GM19035 (cell line): ENCODE results near the gene HSPA1B.
A peak's percentile ranks its signal among the peaks of the same experiment; 100 is the strongest.
"Not testable (repeated sequence)": the region's sequence is repeated elsewhere in the genome, so short reads cannot be mapped to it uniquely, and the experiment has no call there.

Experiments
- ATAC-seq: cut with Tn5 transposase; IDR thresholded peaks from one replicate; pipeline ENCODE4 v1.9.1; 2021; ENCODE audit not compliant: unreplicated experiment

Gene HSPA1B

GRCh38 chr6:31827286-31828079 is at the start of gene HSPA1B:
TSS of gene HSPA1B (plus strand) at chr6:31827738. CDS start at chr6:31827951, 213 bp downstream.
- peak; percentile 67 for ATAC-seq

- no peak for ATAC-seq
Observed at GRCh38 chr6:31778193-31778592, 49.3 kb upstream of the HSPA1B start.

GRCh38 chr6:31778999-31779885 is 48.3 kb upstream of the HSPA1B start:
- ATAC-seq = no peak

GRCh38 chr6:31779908-31780307 is 47.6 kb upstream of the HSPA1B start:
- ATAC-seq = no peak

- no peak for ATAC-seq
Observed at GRCh38 chr6:31780507-31781243, 46.9 kb upstream of the HSPA1B start.

- no peak for ATAC-seq
Observed at GRCh38 chr6:31781244-31782125, 46.1 kb upstream of the HSPA1B start.

- no peak for ATAC-seq
Observed at GRCh38 chr6:31782126-31782855, 45.2 kb upstream of the HSPA1B start.

- no peak for ATAC-seq
Observed at GRCh38 chr6:31784098-31784925, 43.2 kb upstream of the HSPA1B start.

GRCh38 chr6:31785475-31785874 is 42.1 kb upstream of the HSPA1B start:
- no peak for ATAC-seq

- ATAC-seq = no peak
Observed at GRCh38 chr6:31791324-31792089, 36.0 kb upstream of the HSPA1B start.

GRCh38 chr6:31792090-31792374 is 35.5 kb upstream of the HSPA1B start:
- ATAC-seq = no peak

- no peak for ATAC-seq
Observed at GRCh38 chr6:31792761-31793171, 34.8 kb upstream of the HSPA1B start.

GRCh38 chr6:31793927-31794245 is 33.7 kb upstream of the HSPA1B start:
- ATAC-seq = not testable (repeated sequence)

GRCh38 chr6:31794294-31794865 is 33.2 kb upstream of the HSPA1B start:
- ATAC-seq = no peak

GRCh38 chr6:31794866-31795615 is 32.5 kb upstream of the HSPA1B start:
- ATAC-seq = no peak

- peak; percentile 73 for ATAC-seq
Observed at GRCh38 chr6:31795616-31796298, 31.8 kb upstream of the HSPA1B start, which contains the start of gene VARS1. TSS of gene VARS1 (minus strand) at chr6:31795752. CDS start at chr6:31795217, 535 bp downstream.

GRCh38 chr6:31796993-31797385 is 30.5 kb upstream of the HSPA1B start:
- ATAC-seq = no peak
